Testis (tissue), 2 donors: Measurements from ENCODE around the gene UGDH.

Source experiments
- CTCF ChIP-seq, 3 experiments: fragments of 450-650 bp in 2 of 3; fragments of 200-600 bp in 1 of 3; sonication (generic) in 1 of 3; IDR thresholded peaks; one replicate each; pipeline ENCODE4 v1.5.1; 2016 to 2019; ENCODE audit warnings: antibody characterized with exemption in 3 of 3, mild to moderate bottlenecking in 2 of 3, moderate library complexity in 1 of 3
- POLR2A ChIP-seq: fragments of 450-650 bp; IDR thresholded peaks from one replicate; pipeline ENCODE4 v1.6.1; 2017; ENCODE audit warnings: antibody characterized with exemption, mild to moderate bottlenecking, moderate library complexity

GRCh38 chr4:39518484-39518883 lies 8.8 kb downstream of the UGDH start:
- no peak for TF ChIP-seq CTCF (IDR thresholded peaks at IDR 0.05)
- TF ChIP-seq POLR2A = no peak
